ENCODE results near the gene ARHGAP20. TPM values are rescaled to one million over a fixed set of nuclear protein-coding genes. Genes with fewer than 3 reads are reported as not detected.

Gene ARHGAP20
- total RNA-seq, 1 experiment from 2014 or later, result 0.04 TPM

GRCh38 chr11:110735455-110736170 lies 23.4 kb upstream of the ARHGAP20 start:
- no peak for TF ChIP-seq CTCF (conservative IDR thresholded peaks at IDR 0.05)
- H3K4me1 ChIP-seq (ENCODE audit: insufficient read depth, low read length), result no peaks in the 10 kb centered on the region
- H3K4me3 Mint-ChIP-seq, result no peak overlapping the region

More at GRCh38 chr11:110735455-110736170, 23.4 kb upstream of the ARHGAP20 start:
- Histone ChIP-seq H3K27ac (ENCODE audit: insufficient read length, low read depth, low read length) (no peak overlapping the region), H3K27me3 (ENCODE audit: insufficient read depth, low read length) (no peaks in the 10 kb centered on the region), H4K5ac (ENCODE audit: insufficient read length, low read depth, low read length) (no peak overlapping the region), H4K8ac (replicated peaks; ENCODE audit: insufficient read length, low read depth, low read length) (no peak overlapping the region), H3K23me2 (ENCODE audit: insufficient read length, low read depth, low read length, poor library complexity, severe bottlenecking) (no peaks in the 10 kb centered on the region), H3K14ac (ENCODE audit: insufficient read depth, low read length) (no peak overlapping the region), H4K91ac (ENCODE audit: insufficient read length, low read depth, low read length) (no peak overlapping the region), H3K4me2 (ENCODE audit: insufficient read depth, insufficient read length, low read length) (no peak overlapping the region), H2BK20ac (ENCODE audit: low read depth, low read length, poor library complexity, severe bottlenecking) (no peak overlapping the region), H2BK15ac (ENCODE audit: low read depth, low read length) (no peak overlapping the region), H3K79me2 (ENCODE audit: insufficient read depth, low read length) (no peaks in the 10 kb centered on the region), H2AFZ (ENCODE audit: low read length) (no peak overlapping the region), H2BK12ac (ENCODE audit: insufficient read length, low read depth, low read length) (no peak overlapping the region), H3K9ac (ENCODE audit: extremely low read depth, insufficient read length, low read length) (no peak overlapping the region), H3K18ac (ENCODE audit: insufficient read length, low read depth, low read length) (no peak overlapping the region), H3K23ac (ENCODE audit: insufficient read length, low read depth, low read length) (no peak overlapping the region), H3T11ph (ENCODE audit: low read length) (no peak overlapping the region), H4K20me1 (ENCODE audit: control insufficient read depth, insufficient read depth, insufficient read length) (no peaks in the 10 kb centered on the region), H3K79me1 (ENCODE audit: insufficient read depth, low read depth, low read length, poor library complexity, severe bottlenecking) (no peaks in the 10 kb centered on the region), H2BK5ac (ENCODE audit: insufficient read length, low read length) (no peak overlapping the region), H3K4ac (ENCODE audit: low read depth, low read length) (no peak overlapping the region), H3K56ac (ENCODE audit: insufficient read length, low read depth, low read length) (no peak overlapping the region), H2BK120ac (ENCODE audit: low read depth, low read length, poor library complexity, severe bottlenecking) (no peak overlapping the region), H2AK5ac (ENCODE audit: insufficient read length, low read length) (no peak overlapping the region), H3K9me3 (ENCODE audit: control insufficient read depth, low read depth, low read length) (no peaks in the 10 kb centered on the region)
- H3K36me3 Mint-ChIP-seq (ENCODE audit: insufficient read depth in 1 of 3, low read depth in 3 of 3), result no peaks in the 10 kb centered on the region
- DNase-seq, result no peak
- no peaks in the 10 kb centered on the region for H3K4me1 Mint-ChIP-seq
- H3K27me3 Mint-ChIP-seq (ENCODE audit: low read depth), result peaks cover 2% of the 10 kb centered on the region; the same call in 1 of the 2 replicates
- no peak overlapping the region for H3K27ac Mint-ChIP-seq
- no peaks in the 10 kb centered on the region for H3K9me3 Mint-ChIP-seq

Measured in H9 (cell line).